HG03378 (cell line): ENCODE measurements around the gene METAP1.
"Not testable (repeated sequence)": the region's sequence is repeated elsewhere in the genome, so short reads cannot be mapped to it uniquely, and the experiment has no call there.

Experiments
- ATAC-seq: cut with Tn5 transposase; IDR thresholded peaks from one replicate; pipeline ENCODE4 v1.9.1; 2021; ENCODE audit warnings: mild to moderate bottlenecking, moderate library complexity; ENCODE audit not compliant: unreplicated experiment

Gene METAP1

DNA sequence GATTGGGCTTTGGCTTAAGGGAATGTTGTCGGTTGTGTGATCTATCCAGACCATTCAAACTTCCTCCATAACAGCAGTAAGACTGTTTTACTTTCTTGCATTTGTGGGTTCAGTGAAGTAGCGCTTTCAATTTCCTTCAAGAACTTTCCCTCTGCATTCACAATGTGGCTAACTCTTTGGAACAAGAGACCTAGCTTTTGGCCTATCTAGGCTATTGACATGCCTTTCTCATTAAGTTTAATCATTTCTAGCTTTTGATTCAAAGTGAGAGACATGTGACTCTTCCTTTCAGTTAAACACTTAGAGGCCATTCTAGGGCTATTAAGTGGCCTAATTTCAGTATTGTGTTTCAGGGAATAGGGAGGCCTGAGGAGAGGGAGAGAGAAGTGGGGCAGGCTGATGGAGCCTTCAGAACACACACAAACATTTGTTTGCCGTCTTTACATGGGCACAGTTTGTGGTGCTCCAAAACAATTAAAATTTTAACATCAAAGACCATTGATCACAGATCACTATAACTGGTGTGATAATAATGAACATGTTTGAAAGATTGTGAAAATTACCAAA lies 59.0 kb downstream of the METAP1 start:
- ATAC-seq = peak; percentile 58

- no peak for ATAC-seq
These were observed 62.7 kb downstream of the METAP1 start for GRCh38 chr4:99058228-99058627.

- no peak for ATAC-seq
These were observed 64.0 kb downstream of the METAP1 start for GRCh38 chr4:99059550-99059949.

GRCh38 chr4:99061048-99061700 lies 65.7 kb downstream of the METAP1 start:
- no peak for ATAC-seq

DNA sequence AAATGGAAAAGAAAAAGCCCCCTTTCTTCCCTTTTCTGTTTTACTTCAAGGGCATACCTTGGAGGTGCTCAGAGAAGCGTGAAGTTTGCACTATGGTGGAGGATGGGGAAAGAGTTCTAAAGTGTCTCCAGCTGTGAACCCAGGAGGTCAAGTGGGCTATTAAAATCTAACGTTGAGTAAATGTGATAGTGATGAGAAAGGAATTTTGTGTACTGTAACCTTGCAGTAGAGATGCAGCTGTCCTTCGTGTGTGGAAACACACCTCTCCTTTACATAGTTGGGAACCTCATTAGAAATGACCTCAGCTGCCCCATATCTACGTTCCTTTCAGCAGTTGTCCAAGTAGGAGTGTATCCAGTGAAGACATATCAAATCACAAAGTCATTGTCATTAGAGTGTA lies 66.6 kb downstream of the METAP1 start:
- ATAC-seq = no peak

- not testable (repeated sequence) for ATAC-seq
These were observed 70.0 kb downstream of the METAP1 start for GRCh38 chr4:99065521-99065920.

- ATAC-seq = no peak
These were observed 72.1 kb downstream of the METAP1 start for GRCh38 chr4:99067617-99068016.

- ATAC-seq = no peak
These were observed 75.6 kb downstream of the METAP1 start for GRCh38 chr4:99071159-99071558.

- no peak for ATAC-seq
These were observed 79.3 kb downstream of the METAP1 start for GRCh38 chr4:99074816-99075215.

DNA sequence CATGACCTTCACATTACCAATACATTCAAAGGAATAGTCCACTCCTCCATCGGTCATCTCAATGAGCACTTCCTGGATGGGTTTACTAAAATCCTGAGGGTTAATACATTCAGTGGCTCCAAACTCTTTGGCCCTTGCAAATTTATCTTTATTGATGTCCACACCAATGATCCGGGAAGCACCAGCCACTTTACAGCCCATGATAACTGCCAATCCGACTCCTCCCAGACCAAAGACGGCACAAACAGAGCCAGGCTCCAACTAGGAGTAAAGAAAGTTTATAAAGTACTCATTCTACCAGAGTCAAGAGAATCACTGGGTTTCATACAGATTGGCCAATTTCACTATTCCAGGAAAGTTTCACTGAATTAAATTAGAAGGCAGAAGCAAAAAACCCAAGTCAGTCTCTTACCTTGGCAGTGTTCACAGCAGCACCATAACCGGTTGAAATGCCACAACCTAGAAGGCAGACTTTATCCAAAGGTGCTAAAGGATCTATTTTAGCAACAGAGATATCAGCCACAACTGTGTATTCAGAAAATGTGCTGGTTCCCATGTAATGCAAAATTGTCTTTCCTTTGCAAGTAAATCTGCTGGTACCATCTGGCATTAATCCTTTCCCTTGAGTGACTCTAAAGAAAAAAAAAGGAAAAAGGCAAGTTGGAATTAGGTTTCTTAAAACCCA lies 80.9 kb downstream of the METAP1 start:
- ATAC-seq = no peak

- no peak for ATAC-seq
These were observed 81.7 kb downstream of the METAP1 start for GRCh38 chr4:99077177-99077576.

GRCh38 chr4:99078336-99078735 lies 82.8 kb downstream of the METAP1 start:
- ATAC-seq = no peak

DNA sequence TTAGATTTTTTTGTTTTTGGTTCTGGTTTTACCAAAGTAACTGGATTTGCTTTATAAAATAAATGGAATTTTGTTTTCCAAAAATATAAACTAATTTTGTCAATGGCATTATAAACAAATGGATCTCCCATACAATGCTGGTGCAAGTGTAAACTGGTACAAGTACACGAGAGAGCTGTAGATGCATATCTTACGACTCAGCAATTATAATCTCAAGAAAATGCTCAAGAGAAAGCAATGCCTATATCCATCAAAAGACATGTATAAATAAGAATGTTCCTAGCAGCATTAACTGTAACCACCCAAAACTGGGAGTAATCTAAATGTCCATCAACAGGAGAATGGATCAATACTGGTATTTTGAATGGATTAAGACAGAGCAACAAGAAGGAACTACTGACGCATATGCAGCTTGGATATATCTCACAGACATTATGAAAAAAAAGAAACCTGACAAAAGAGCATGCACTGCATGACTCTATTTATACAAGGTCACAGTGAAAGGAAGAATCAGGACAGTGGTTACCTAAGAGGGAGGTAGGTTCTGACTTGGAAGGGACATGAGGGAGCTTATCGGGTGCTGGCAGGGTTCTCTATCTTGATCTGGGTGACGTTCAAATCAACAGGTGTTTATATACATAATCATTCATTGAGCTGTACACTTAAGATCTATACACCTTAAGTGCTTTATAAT lies 83.6 kb downstream of the METAP1 start:
- ATAC-seq = no peak

DNA sequence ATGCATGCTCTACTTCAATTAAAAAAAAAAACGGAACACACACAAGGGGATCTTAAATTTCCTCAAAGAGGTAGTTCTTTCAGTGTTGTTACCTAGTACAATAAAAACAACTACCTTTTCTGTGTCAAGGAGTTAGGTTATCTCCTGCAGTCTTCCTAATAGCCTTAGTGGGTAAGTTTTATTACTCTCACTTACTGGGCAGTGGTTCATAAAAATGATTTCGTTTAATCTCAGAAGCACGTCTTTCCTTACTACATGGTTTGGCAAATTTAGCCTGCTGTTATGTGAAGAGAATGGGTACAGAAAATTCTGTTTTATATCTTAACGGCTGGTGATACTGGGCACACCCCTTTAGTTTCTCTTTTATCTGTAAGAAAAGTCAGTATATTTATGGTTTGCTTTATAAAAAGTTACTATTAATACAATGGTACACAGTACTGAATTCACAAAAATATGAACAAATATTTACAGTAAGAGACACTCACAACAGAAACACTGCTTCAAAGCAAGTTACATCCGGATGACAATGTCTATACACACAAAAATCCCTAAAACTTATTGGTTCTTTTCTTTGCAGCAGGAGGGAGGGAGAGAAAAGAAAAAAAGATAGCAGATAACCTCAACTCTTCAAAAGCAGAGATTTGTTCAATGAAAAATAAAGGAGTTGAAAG lies 84.2 kb downstream of the METAP1 start:
- ATAC-seq = no peak

DNA sequence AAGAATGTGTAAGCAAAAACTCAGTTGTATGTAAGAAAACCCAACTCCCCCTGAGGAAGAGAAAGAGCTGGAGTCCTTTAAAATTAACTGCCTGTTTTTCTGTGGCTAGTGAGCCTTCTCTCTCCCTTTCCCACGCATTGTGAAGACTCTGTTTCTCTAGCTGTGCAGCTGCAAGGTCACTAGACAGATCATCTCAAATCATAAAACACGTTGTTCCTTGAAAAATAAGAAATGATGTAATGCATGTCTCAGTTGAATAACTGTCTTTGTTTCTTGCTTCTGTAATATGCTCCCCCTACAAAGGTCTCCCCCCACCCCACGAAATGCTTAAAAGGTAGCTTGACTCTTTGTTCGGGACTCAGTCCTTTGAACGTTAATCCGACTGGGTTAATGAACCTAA lies 85.3 kb downstream of the METAP1 start:
- ATAC-seq = not testable (repeated sequence)

- no peak for ATAC-seq
These were observed 86.7 kb downstream of the METAP1 start for GRCh38 chr4:99082192-99082591.

DNA sequence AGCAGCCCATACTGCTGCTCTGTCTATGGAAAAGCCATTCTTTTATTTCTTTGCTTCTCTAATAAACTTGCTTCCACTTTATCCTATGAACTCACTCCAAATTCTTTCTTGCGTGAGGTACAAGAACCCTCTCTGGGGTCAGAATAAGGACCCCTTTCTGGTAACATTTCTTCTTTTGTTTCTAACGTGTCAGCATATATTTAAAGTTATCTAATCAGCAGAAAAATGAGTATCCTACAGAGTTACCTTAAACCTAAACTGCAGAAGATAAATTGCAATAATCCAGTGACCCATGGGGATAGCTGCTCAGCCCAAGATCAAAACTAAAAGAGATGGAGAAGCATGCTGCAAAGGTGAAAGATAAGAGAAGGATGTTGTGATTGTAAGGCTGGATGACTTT lies 89.1 kb downstream of the METAP1 start:
- no peak for ATAC-seq

- peak; percentile 23 for ATAC-seq
These were observed 92.5 kb downstream of the METAP1 start for GRCh38 chr4:99088023-99088449.

DNA sequence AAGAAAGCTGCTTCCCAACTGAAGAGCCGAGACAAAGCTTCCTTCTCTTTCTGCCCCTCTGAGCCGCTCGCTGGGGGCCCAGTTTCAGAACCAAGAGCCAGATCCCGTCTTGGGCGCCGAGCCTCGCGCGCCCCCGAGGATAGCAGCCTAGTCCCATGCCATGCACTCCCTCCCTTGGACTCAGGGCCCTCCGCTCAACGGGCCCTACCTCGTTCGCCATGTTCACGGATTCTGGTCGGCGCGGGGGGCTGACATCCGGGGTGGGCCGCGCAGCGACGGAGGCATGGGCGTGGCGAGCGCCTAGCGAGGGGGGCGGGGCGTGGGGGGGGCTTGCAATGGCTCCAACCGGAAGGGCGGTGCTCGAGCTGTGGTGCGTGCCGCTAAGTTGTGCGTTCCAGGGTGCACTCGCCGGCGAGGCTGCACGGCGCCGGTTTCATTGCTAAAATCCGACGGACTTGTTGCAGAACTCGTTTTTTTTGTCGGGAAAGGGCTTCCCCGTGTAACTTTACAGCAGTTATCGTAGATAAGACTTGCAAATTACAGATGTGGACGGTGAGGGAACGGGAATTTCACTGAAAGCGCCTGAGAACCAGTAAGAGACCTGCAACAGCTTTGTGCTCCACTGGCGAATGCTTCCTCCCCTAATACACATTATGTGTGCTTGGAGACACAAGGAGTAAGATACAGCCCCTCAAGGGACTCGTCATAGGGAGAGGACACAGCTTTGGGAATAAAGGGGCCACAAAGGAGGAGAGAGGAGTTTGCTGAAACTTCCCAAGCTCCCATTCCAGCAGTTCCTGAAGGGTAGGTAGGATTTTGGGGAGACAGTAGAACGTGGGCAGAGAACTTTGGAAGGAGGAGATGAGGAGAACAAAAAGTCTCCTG lies 93.2 kb downstream of the METAP1 start, which contains the start of gene ADH5:
Gene ADH5, minus strand, starts transcription at position 308 of the 885 bp plus-strand sequence. Its CDS starts 88 bp downstream, at position 220.
- peak; percentile 76 for ATAC-seq
